ENCODE measurements around the gene STOML1.
"Not testable (repeated sequence)": the region's sequence is repeated elsewhere in the genome, so short reads cannot be mapped to it uniquely, and the experiment has no call there.

The STOML1 gene

GRCh38 chr15:73986776-73987056, 5.4 kb downstream of the STOML1 start:
- no peak for DNase-seq (ENCODE audit: low spot score)

- no peak for DNase-seq (ENCODE audit: low spot score)
Measured at GRCh38 chr15:73986055-73986775, 5.9 kb downstream of the STOML1 start.

- DNase-seq (ENCODE audit: low spot score): no peak
Measured at GRCh38 chr15:73985101-73985873, 6.8 kb downstream of the STOML1 start.

GRCh38 chr15:73984208-73984979, 7.7 kb downstream of the STOML1 start:
- no peak for DNase-seq (ENCODE audit: low spot score)

GRCh38 chr15:73983773-73984172, 8.3 kb downstream of the STOML1 start:
- no peak for DNase-seq (ENCODE audit: low spot score)

- no peak for DNase-seq (ENCODE audit: low spot score)
Measured at GRCh38 chr15:73983211-73983727, 8.8 kb downstream of the STOML1 start.

- DNase-seq (ENCODE audit: low spot score): no peak
Measured at GRCh38 chr15:73982222-73982962, 9.7 kb downstream of the STOML1 start.

GRCh38 chr15:73981761-73982221, 10.3 kb downstream of the STOML1 start:
- no peak for DNase-seq (ENCODE audit: low spot score)

GRCh38 chr15:73979636-73980035, 12.5 kb downstream of the STOML1 start:
- no peak for DNase-seq (ENCODE audit: low spot score)

GRCh38 chr15:73978896-73979295, 13.2 kb downstream of the STOML1 start:
- DNase-seq (ENCODE audit: low spot score): no peak

- not testable (repeated sequence) for DNase-seq (ENCODE audit: low spot score)
Measured at GRCh38 chr15:73975440-73976125, 16.5 kb downstream of the STOML1 start.

GRCh38 chr15:73973683-73974200, 18.4 kb downstream of the STOML1 start:
- not testable (repeated sequence) for DNase-seq (ENCODE audit: low spot score)

GRCh38 chr15:73972984-73973682, 19.0 kb downstream of the STOML1 start:
- peak; percentile 76 for DNase-seq (ENCODE audit: low spot score)

- DNase-seq (ENCODE audit: low spot score): no peak
Measured at GRCh38 chr15:73969151-73969759, 22.8 kb downstream of the STOML1 start.

GRCh38 chr15:73968461-73968860, 23.6 kb downstream of the STOML1 start:
- no peak for DNase-seq (ENCODE audit: low spot score)

- DNase-seq (ENCODE audit: low spot score): peak; percentile 58
Measured at GRCh38 chr15:73965758-73966113, 26.4 kb downstream of the STOML1 start.

GRCh38 chr15:73965094-73965757, 26.9 kb downstream of the STOML1 start:
- no peak for DNase-seq (ENCODE audit: low spot score)

GRCh38 chr15:73964736-73965093, 27.4 kb downstream of the STOML1 start:
- DNase-seq (ENCODE audit: low spot score): peak; percentile 84

- DNase-seq (ENCODE audit: low spot score): no peak
Measured at GRCh38 chr15:73962433-73962832, 29.7 kb downstream of the STOML1 start.
